Measurements from ENCODE around the gene CLIC6. TPM values are rescaled to one million over a fixed set of nuclear protein-coding genes. Genes with fewer than 3 reads are reported as not detected.

CLIC6 gene
- polyA plus RNA-seq, 3 donors: not detected

- Histone ChIP-seq H3K27me3 (ENCODE audit: control insufficient read depth in 2 of 2, insufficient read depth in 2 of 2, low read length in 2 of 2) (no peaks in the 10 kb centered on the region), H3K4me3 (replicated peaks in 1 of 3; ENCODE audit: low read depth in 2 of 3, low read length in 3 of 3) (no peak overlapping the region), H3K4me2 (replicated peaks; ENCODE audit: extremely low read depth, low read length, poor library complexity, severe bottlenecking) (no peak overlapping the region), H3K4me1 (ENCODE audit: control insufficient read depth in 1 of 2, insufficient read depth in 2 of 2, low read length in 2 of 2) (peaks cover 5 to 9% of the 10 kb centered on the region in 2 donors), H3K9me3 (replicated peaks in 1 of 2; ENCODE audit: control insufficient read depth in 1 of 2, insufficient read depth in 1 of 2, low read length in 2 of 2) (no peaks in the 10 kb centered on the region), H4K20me1 (ENCODE audit: insufficient read depth, low read length) (no peaks in the 10 kb centered on the region), H2AFZ (ENCODE audit: insufficient read depth, low read depth, low read length, poor library complexity, severe bottlenecking) (no peak overlapping the region), H3K9ac (ENCODE audit: insufficient read depth, low read length, poor library complexity, severe bottlenecking) (no peak overlapping the region), H3K79me2 (ENCODE audit: insufficient read depth, low read length) (no peaks in the 10 kb centered on the region), H3K36me3 (replicated peaks in 1 of 2; ENCODE audit: control insufficient read depth in 1 of 2, insufficient read depth in 2 of 2, low read length in 2 of 2) (no peaks in the 10 kb centered on the region), H3K27ac (ENCODE audit: low read depth in 1 of 2, low read length in 2 of 2) (no peak overlapping the region)
- H3K4me1 Mint-ChIP-seq: peaks cover 6% of the 10 kb centered on the region
- no peak overlapping the region for H3K27ac Mint-ChIP-seq
- no peaks in the 10 kb centered on the region for H3K36me3 Mint-ChIP-seq
- no peak for TF ChIP-seq CTCF (IDR thresholded peaks at IDR 0.05)
- no peaks in the 10 kb centered on the region for H3K9me3 Mint-ChIP-seq
- H3K4me3 Mint-ChIP-seq: no peak overlapping the region
- WGBS (ENCODE audit: insufficient coverage): 84% methylated on average over 9 of the region's 9 CpGs
- peaks cover 4 to 6% (median 6%) of the 10 kb centered on the region in 3 donors for H3K27me3 Mint-ChIP-seq (ENCODE audit: low read depth in 3 of 3)
- no peak for DNase-seq
- intact Hi-C loops (cut with micrococcal nuclease): loop anchor here in 1 of 2 donors (2.0 kb wide), 1 partner anchor 1097 kb away; no protein-coding TSS in a partner anchor
Measured at GRCh38 chr21:34743831-34744230, 75.0 kb downstream of the CLIC6 start.

GRCh38 chr21:34744801-34745200 is 76.0 kb downstream of the CLIC6 start:
- no peak overlapping the region for H3K27ac ChIP-seq (ENCODE audit: low read depth in 1 of 2, low read length in 2 of 2)
- intact Hi-C loops (cut with micrococcal nuclease): loop anchor here (2.0 to 5.0 kb wide), 4 partner anchors 122 to 1282 kb away; no protein-coding TSS in a partner anchor
- no peak for DNase-seq
- H3K79me2 ChIP-seq (ENCODE audit: insufficient read depth, low read length): no peaks in the 10 kb centered on the region
- 80% methylated on average over 1 of the region's 3 CpGs for WGBS (ENCODE audit: insufficient coverage)
- no peaks in the 10 kb centered on the region for H3K36me3 ChIP-seq (replicated peaks in 1 of 2; ENCODE audit: control insufficient read depth in 1 of 2, insufficient read depth in 2 of 2, low read length in 2 of 2)
- H3K9ac ChIP-seq (ENCODE audit: insufficient read depth, low read length, poor library complexity, severe bottlenecking): no peak overlapping the region
- no peaks in the 10 kb centered on the region for H3K9me3 ChIP-seq (replicated peaks in 1 of 2; ENCODE audit: control insufficient read depth in 1 of 2, insufficient read depth in 1 of 2, low read length in 2 of 2)
- peaks cover 6% of the 10 kb centered on the region for H3K4me1 Mint-ChIP-seq
- no peak overlapping the region for H3K4me3 ChIP-seq (replicated peaks in 1 of 3; ENCODE audit: low read depth in 2 of 3, low read length in 3 of 3)
- H3K27me3 ChIP-seq (ENCODE audit: control insufficient read depth in 2 of 2, insufficient read depth in 2 of 2, low read length in 2 of 2): no peaks in the 10 kb centered on the region
- H3K36me3 Mint-ChIP-seq: no peaks in the 10 kb centered on the region
- H3K4me1 ChIP-seq (ENCODE audit: control insufficient read depth in 1 of 2, insufficient read depth in 2 of 2, low read length in 2 of 2): peaks cover 5 to 9% of the 10 kb centered on the region in 2 donors
- no peak overlapping the region for H3K27ac Mint-ChIP-seq
- TF ChIP-seq CTCF (IDR thresholded peaks at IDR 0.05): no peak
- no peaks in the 10 kb centered on the region for H4K20me1 ChIP-seq (ENCODE audit: insufficient read depth, low read length)
- no peak overlapping the region for H3K4me2 ChIP-seq (replicated peaks; ENCODE audit: extremely low read depth, low read length, poor library complexity, severe bottlenecking)
- H3K4me3 Mint-ChIP-seq: no peak overlapping the region
- H2AFZ ChIP-seq (ENCODE audit: insufficient read depth, low read depth, low read length, poor library complexity, severe bottlenecking): no peak overlapping the region
- H3K9me3 Mint-ChIP-seq: no peaks in the 10 kb centered on the region
- H3K27me3 Mint-ChIP-seq (ENCODE audit: low read depth in 3 of 3): peaks cover 4 to 6% (median 6%) of the 10 kb centered on the region in 3 donors
